ENCODE results near the gene VEGFA.

Gene VEGFA

GRCh38 chr6:43736844-43737243 is 33.2 kb upstream of the VEGFA start:
- peaks cover 3 to 9% (median 5%) of the 10 kb centered on the region in 11 experiments; a peak in 18 of 22 replicates for H3K9me3 ChIP-seq (replicated peaks in 1 of 11)
- H3K36me3 ChIP-seq = no peaks in the 10 kb centered on the region
- H3K4me3 ChIP-seq = no peak overlapping the region
- no peaks in the 10 kb centered on the region for H4K20me1 ChIP-seq
- TF ChIP-seq Cebpa-rat (IDR thresholded peaks at IDR 0.05) = no peak
- no peak overlapping the region for H3K9ac ChIP-seq
- no peaks in the 10 kb centered on the region for H3K27me3 ChIP-seq
- peaks cover 20 to 51% (median 30%) of the 10 kb centered on the region in 10 experiments for H3K4me1 ChIP-seq
- peak overlapping the region in 4 of 11 experiments; percentile 12 to 55 (median 38); a peak in 5 of 22 replicates for H3K27ac ChIP-seq
- H3K4me2 ChIP-seq = peak overlapping the region in 5 of 11 experiments; percentile 33 to 72 (median 60); a peak in 7 of 22 replicates

GRCh38 chr6:43737272-43738081 is 32.5 kb upstream of the VEGFA start:
- no peaks in the 10 kb centered on the region for H3K36me3 ChIP-seq
- no peaks in the 10 kb centered on the region for H3K27me3 ChIP-seq
- H3K9me3 ChIP-seq (replicated peaks in 1 of 11) = peaks cover 0 to 4% (median 0%) of the 10 kb centered on the region in 11 experiments; a peak in 2 of 22 replicates
- H3K9ac ChIP-seq = peak overlapping the region in 4 of 11 experiments; percentile 3 to 38 (median 22); a peak in 3 of 22 replicates
- no peaks in the 10 kb centered on the region for H4K20me1 ChIP-seq
- peaks cover 20 to 51% (median 30%) of the 10 kb centered on the region in 10 experiments for H3K4me1 ChIP-seq
- H3K27ac ChIP-seq = peak overlapping the region in 6 of 11 experiments; percentile 24 to 55 (median 33); a peak in 10 of 22 replicates
- peak overlapping the region in 9 of 11 experiments; percentile 30 to 72 (median 49); a peak in 16 of 22 replicates for H3K4me2 ChIP-seq
- TF ChIP-seq Cebpa-rat (IDR thresholded peaks at IDR 0.05) = no peak
- no peak overlapping the region for H3K4me3 ChIP-seq

GRCh38 chr6:43738267-43738676 is 31.7 kb upstream of the VEGFA start:
- H3K9ac ChIP-seq = no peak overlapping the region
- peaks cover 20 to 49% (median 30%) of the 10 kb centered on the region in 10 experiments for H3K4me1 ChIP-seq
- no peaks in the 10 kb centered on the region for H4K20me1 ChIP-seq
- H3K4me3 ChIP-seq = no peak overlapping the region
- peak overlapping the region in 3 of 11 experiments; percentile 24 to 55 (median 33); a peak in 3 of 22 replicates for H3K27ac ChIP-seq
- H3K9me3 ChIP-seq (replicated peaks in 1 of 11) = no peaks in the 10 kb centered on the region
- no peaks in the 10 kb centered on the region for H3K36me3 ChIP-seq
- TF ChIP-seq Cebpa-rat (IDR thresholded peaks at IDR 0.05) = no peak
- H3K27me3 ChIP-seq = no peaks in the 10 kb centered on the region
- H3K4me2 ChIP-seq = no peak overlapping the region

DNA sequence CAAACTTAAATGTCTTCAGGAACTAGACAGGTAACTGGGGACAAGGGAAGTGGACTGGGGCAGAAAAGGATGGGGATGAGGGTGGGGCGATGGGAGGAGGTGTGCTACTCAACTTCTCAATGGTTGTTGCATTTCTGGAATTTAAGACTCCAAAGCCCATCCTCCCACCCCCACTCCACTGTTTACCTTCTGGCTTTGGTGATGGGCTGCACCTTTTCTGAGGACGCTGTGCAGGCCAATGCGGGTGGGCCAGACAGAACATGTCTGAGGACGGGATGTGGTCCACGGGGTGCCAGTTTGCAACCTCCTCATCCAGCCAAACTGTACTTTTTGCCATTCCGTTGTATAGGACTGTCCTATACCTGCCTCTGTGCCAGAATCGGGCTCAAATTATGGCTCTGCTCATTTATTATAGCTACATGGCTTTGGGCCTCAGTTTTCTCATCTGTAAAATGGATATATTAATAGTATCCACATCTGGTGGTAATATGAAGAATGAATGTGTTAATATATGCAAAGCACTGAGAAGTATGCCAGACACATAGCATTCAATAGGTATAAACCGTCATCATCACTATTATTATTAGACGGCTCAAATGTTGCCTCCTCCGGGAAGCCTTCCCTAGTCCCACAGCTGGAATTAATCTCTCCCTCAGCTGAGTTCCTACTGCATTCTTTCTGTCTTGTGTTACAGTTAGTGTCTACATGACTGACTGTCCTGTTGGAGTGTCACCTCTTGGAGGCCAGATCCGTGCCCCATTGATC is 31.0 kb upstream of the VEGFA start:
- H3K9me3 ChIP-seq (replicated peaks in 1 of 11) = no peaks in the 10 kb centered on the region
- no peak overlapping the region for H3K4me2 ChIP-seq
- TF ChIP-seq Cebpa-rat (IDR thresholded peaks at IDR 0.05) = no peak
- no peak overlapping the region for H3K4me3 ChIP-seq
- H3K4me1 ChIP-seq = peaks cover 14 to 41% (median 24%) of the 10 kb centered on the region in 10 experiments
- no peaks in the 10 kb centered on the region for H4K20me1 ChIP-seq
- H3K27me3 ChIP-seq = no peaks in the 10 kb centered on the region
- H3K9ac ChIP-seq = no peak overlapping the region
- H3K36me3 ChIP-seq = no peaks in the 10 kb centered on the region
- no peak overlapping the region for H3K27ac ChIP-seq

- Histone ChIP-seq H3K4me1 (peaks cover 9 to 35% (median 20%) of the 10 kb centered on the region in 10 experiments), H4K20me1 (no peaks in the 10 kb centered on the region), H3K4me3 (no peak overlapping the region), H3K27me3 (no peaks in the 10 kb centered on the region), H3K4me2 (no peak overlapping the region), H3K9me3 (replicated peaks in 1 of 11) (no peaks in the 10 kb centered on the region), H3K27ac (peak overlapping the region in 1 of 11 experiments; percentile 0; a peak in 1 of 22 replicates), H3K9ac (no peak overlapping the region), H3K36me3 (no peaks in the 10 kb centered on the region)
- TF ChIP-seq Cebpa-rat (IDR thresholded peaks at IDR 0.05) = no peak
These were observed 30.3 kb upstream of the VEGFA start for GRCh38 chr6:43739642-43740091.

- Histone ChIP-seq H3K27ac (peak overlapping the region in 2 of 11 experiments; percentile 9 to 20; a peak in 1 of 22 replicates), H3K9me3 (replicated peaks in 1 of 11) (no peaks in the 10 kb centered on the region), H3K9ac (no peak overlapping the region), H3K27me3 (no peaks in the 10 kb centered on the region), H3K36me3 (no peaks in the 10 kb centered on the region), H3K4me2 (peak overlapping the region in 5 of 11 experiments; percentile 2 to 60 (median 44); a peak in 7 of 22 replicates), H3K4me1 (peaks cover 7 to 30% (median 18%) of the 10 kb centered on the region in 10 experiments; a peak in 19 of 20 replicates), H4K20me1 (no peaks in the 10 kb centered on the region), H3K4me3 (no peak overlapping the region)
- TF ChIP-seq Cebpa-rat (IDR thresholded peaks at IDR 0.05) = no peak
These were observed 29.6 kb upstream of the VEGFA start for GRCh38 chr6:43740321-43740960.

DNA sequence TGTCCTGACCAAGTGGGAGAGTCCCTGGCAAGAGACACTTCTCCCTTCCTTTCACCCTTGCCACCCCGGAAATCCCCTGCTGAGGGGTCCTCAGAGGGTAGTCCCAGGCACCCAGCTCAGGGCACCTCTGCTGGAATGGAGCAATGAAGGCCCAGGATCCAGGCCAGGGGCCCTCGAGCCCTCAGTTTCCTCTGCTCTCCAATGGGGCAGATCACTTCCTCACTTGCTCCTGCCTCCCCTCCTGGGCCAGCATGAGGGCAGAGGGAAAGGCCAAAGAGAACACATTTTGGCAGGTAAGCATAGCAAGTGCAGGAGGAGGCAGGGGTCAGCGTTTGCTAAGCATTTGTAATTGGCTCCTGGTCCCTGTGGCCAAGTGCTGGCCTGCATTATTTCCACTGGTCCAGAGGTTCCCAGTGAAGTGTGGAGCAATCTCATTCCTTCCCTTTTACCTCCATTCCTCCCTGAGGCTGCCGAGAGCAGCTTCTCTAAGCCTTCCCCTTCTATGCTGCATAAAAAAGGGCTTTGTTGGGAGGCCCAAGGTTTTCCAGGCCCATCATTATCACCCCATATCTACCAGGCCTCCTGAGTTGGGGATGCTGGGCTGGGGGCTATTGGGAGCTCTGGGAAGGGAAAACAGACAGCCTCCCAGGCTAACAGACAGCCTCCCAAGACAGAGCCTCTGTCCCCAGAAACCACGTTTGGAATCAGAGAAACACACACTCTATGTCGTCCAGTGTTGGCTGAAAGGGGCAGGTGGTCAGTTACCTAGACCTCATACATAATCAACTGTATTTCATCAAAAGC is 28.8 kb upstream of the VEGFA start:
- no peaks in the 10 kb centered on the region for H4K20me1 ChIP-seq
- no peaks in the 10 kb centered on the region for H3K36me3 ChIP-seq
- no peak overlapping the region for H3K4me3 ChIP-seq
- peaks cover 7 to 31% (median 18%) of the 10 kb centered on the region in 10 experiments; a peak in 19 of 20 replicates for H3K4me1 ChIP-seq
- H3K27ac ChIP-seq = peak overlapping the region in 2 of 11 experiments; percentile 9 to 20; a peak in 1 of 22 replicates
- no peaks in the 10 kb centered on the region for H3K9me3 ChIP-seq (replicated peaks in 1 of 11)
- no peak overlapping the region for H3K9ac ChIP-seq
- TF ChIP-seq Cebpa-rat (IDR thresholded peaks at IDR 0.05) = no peak
- peak overlapping the region in 5 of 11 experiments; percentile 2 to 60 (median 44); a peak in 7 of 22 replicates for H3K4me2 ChIP-seq
- H3K27me3 ChIP-seq = no peaks in the 10 kb centered on the region

DNA sequence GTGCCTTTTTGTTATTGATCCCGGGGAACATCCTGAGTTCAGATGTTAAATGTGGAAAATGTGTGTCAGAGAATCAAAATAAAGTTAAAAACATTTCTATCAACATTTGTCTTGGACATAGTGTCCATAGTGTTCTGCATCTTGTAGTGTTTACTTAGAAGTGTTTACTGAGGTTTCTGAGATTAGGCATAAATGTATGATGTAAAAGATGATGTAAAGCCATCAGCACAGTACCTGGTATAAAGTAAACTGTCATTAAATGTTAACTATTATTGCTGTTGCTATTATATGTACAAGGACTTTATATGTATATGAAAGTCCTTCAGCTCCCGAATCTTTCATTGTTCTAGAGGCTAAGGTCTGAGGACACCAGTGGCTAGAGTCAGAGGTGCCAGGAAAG is 28.2 kb upstream of the VEGFA start:
- H3K36me3 ChIP-seq = no peaks in the 10 kb centered on the region
- peaks cover 7 to 31% (median 22%) of the 10 kb centered on the region in 10 experiments; a peak in 19 of 20 replicates for H3K4me1 ChIP-seq
- no peak overlapping the region for H3K4me2 ChIP-seq
- H3K9me3 ChIP-seq (replicated peaks in 1 of 11) = no peaks in the 10 kb centered on the region
- no peaks in the 10 kb centered on the region for H4K20me1 ChIP-seq
- H3K27ac ChIP-seq = no peak overlapping the region
- H3K27me3 ChIP-seq = no peaks in the 10 kb centered on the region
- no peak for TF ChIP-seq Cebpa-rat (IDR thresholded peaks at IDR 0.05)
- H3K9ac ChIP-seq = no peak overlapping the region
- no peak overlapping the region for H3K4me3 ChIP-seq

Measured in BLaER1 treated with 17β-estradiol and CSF1 and Interleukin-3, amounts not matched to agents 10 nM and 100 nM (cell line).